Liver (tissue), 3 donors: ENCODE measurements around the gene GREB1L.

Experiments
- EGR1 ChIP-seq, 2 donors: IDR thresholded peaks; 2 replicates each; pipeline ENCODE4 v1.6.1; 2016 to 2018; ENCODE audit warnings: antibody characterized with exemption in 2 of 2, low read depth in 2 of 2
- GABPA ChIP-seq, 2 donors: IDR thresholded peaks in 1 of 2; conservative IDR thresholded peaks in 1 of 2; 2 replicates each; pipeline ENCODE4 v1.6.1; 2016; ENCODE audit warnings: antibody characterized with exemption in 2 of 2, mild to moderate bottlenecking in 1 of 2, moderate library complexity in 1 of 2
- HNF4G ChIP-seq: IDR thresholded peaks from 2 replicates; pipeline ENCODE4 v1.6.1; 2016; ENCODE audit warnings: antibody characterized with exemption
- RAD21 ChIP-seq, 2 donors: IDR thresholded peaks; 2 replicates each; pipeline ENCODE4 v1.6.1; 2016; ENCODE audit warnings: antibody characterized with exemption in 2 of 2, mild to moderate bottlenecking in 2 of 2
- YY1 ChIP-seq: IDR thresholded peaks from 2 replicates; pipeline ENCODE4 v1.6.1; 2016; ENCODE audit warnings: antibody characterized with exemption, mild to moderate bottlenecking
- TF ChIP-seq, protein P1 (sequence below): fragments of 150-350 bp; IDR thresholded peaks from 2 replicates; pipeline ENCODE4 v1.5.1; 2017; ENCODE audit warnings: improper control_type of control experiment, low read depth, low read length; ENCODE audit not compliant: missing input control
- TF ChIP-seq, protein P2 (sequence below): IDR thresholded peaks from 2 replicates; pipeline ENCODE4 v1.6.1; 2016; ENCODE audit warnings: antibody characterized with exemption
- TF ChIP-seq, protein P3 (sequence below): IDR thresholded peaks from 2 replicates; pipeline ENCODE4 v1.6.1; 2016; ENCODE audit warnings: antibody characterized with exemption
- TF ChIP-seq, protein P4 (sequence below): IDR thresholded peaks from 2 replicates; pipeline ENCODE4 v1.6.1; 2016; ENCODE audit warnings: antibody characterized with exemption, mild to moderate bottlenecking
- TF ChIP-seq, protein P5 (sequence below): IDR thresholded peaks from 2 replicates; pipeline ENCODE4 v1.6.1; 2016; ENCODE audit warnings: antibody characterized with exemption
- donor health status: healthy.
- donor health status: healthy.

DNA sequence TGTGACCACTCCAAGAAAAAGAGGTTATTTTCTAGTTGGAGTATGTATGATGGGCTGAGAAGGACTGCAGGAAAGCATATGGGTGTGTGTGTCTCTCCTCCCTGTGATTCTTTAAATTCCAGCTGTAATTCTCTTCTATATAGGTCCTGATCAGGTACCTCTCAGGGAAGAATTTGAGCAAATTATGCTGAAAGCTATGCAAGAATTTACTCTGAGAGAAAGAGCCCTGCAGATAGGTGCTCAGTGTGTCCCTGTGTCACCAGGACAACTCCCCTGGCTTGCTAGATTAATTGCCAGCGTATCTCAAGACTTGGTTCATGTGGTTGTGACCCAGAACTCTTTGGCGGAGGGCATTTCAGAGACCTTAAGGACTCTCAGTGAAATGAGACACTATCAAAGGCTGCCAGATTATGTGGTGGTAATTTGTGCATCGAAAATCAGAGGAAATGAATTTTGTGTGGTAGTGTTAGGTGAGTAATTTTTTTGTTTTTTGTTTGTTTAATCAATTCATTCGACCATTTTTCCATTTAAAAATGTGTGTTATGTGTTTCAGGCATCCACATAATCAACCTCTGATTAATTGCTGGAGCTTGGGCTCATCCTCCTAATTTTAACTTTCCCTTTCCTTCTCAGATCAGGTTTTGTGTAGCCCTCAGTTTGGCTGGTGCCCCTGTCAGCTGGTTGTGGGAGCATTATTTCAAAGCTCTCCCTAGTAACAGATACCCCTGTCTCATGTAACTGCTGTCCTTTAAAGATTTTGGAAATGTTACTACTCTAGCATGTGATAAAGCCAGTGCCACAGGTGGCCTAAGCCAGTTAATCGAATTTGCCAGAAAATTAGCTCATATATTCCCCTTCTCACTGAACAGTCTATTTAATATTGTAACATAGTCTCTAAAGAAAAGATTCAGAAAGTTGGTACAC, 207.6 kb downstream of the GREB1L start:
- TF ChIP-seq, protein P1, sequence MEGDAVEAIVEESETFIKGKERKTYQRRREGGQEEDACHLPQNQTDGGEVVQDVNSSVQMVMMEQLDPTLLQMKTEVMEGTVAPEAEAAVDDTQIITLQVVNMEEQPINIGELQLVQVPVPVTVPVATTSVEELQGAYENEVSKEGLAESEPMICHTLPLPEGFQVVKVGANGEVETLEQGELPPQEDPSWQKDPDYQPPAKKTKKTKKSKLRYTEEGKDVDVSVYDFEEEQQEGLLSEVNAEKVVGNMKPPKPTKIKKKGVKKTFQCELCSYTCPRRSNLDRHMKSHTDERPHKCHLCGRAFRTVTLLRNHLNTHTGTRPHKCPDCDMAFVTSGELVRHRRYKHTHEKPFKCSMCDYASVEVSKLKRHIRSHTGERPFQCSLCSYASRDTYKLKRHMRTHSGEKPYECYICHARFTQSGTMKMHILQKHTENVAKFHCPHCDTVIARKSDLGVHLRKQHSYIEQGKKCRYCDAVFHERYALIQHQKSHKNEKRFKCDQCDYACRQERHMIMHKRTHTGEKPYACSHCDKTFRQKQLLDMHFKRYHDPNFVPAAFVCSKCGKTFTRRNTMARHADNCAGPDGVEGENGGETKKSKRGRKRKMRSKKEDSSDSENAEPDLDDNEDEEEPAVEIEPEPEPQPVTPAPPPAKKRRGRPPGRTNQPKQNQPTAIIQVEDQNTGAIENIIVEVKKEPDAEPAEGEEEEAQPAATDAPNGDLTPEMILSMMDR, result no peak
- TF ChIP-seq, protein P2, sequence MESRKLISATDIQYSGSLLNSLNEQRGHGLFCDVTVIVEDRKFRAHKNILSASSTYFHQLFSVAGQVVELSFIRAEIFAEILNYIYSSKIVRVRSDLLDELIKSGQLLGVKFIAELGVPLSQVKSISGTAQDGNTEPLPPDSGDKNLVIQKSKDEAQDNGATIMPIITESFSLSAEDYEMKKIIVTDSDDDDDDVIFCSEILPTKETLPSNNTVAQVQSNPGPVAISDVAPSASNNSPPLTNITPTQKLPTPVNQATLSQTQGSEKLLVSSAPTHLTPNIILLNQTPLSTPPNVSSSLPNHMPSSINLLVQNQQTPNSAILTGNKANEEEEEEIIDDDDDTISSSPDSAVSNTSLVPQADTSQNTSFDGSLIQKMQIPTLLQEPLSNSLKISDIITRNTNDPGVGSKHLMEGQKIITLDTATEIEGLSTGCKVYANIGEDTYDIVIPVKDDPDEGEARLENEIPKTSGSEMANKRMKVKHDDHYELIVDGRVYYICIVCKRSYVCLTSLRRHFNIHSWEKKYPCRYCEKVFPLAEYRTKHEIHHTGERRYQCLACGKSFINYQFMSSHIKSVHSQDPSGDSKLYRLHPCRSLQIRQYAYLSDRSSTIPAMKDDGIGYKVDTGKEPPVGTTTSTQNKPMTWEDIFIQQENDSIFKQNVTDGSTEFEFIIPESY, result no peak
- TF ChIP-seq GABPA (IDR thresholded peaks at IDR 0.05 in 1 of 2, conservative IDR thresholded peaks at IDR 0.05 in 1 of 2), result no peak
- no peak for TF ChIP-seq EGR1 (IDR thresholded peaks at IDR 0.05; ENCODE audit: low read depth in 2 of 2)
- TF ChIP-seq YY1, result no peak
- no peak for TF ChIP-seq RAD21 (IDR thresholded peaks at IDR 0.05)
- TF ChIP-seq, protein P3, sequence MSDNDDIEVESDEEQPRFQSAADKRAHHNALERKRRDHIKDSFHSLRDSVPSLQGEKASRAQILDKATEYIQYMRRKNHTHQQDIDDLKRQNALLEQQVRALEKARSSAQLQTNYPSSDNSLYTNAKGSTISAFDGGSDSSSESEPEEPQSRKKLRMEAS, result no peak
- TF ChIP-seq, protein P4, sequence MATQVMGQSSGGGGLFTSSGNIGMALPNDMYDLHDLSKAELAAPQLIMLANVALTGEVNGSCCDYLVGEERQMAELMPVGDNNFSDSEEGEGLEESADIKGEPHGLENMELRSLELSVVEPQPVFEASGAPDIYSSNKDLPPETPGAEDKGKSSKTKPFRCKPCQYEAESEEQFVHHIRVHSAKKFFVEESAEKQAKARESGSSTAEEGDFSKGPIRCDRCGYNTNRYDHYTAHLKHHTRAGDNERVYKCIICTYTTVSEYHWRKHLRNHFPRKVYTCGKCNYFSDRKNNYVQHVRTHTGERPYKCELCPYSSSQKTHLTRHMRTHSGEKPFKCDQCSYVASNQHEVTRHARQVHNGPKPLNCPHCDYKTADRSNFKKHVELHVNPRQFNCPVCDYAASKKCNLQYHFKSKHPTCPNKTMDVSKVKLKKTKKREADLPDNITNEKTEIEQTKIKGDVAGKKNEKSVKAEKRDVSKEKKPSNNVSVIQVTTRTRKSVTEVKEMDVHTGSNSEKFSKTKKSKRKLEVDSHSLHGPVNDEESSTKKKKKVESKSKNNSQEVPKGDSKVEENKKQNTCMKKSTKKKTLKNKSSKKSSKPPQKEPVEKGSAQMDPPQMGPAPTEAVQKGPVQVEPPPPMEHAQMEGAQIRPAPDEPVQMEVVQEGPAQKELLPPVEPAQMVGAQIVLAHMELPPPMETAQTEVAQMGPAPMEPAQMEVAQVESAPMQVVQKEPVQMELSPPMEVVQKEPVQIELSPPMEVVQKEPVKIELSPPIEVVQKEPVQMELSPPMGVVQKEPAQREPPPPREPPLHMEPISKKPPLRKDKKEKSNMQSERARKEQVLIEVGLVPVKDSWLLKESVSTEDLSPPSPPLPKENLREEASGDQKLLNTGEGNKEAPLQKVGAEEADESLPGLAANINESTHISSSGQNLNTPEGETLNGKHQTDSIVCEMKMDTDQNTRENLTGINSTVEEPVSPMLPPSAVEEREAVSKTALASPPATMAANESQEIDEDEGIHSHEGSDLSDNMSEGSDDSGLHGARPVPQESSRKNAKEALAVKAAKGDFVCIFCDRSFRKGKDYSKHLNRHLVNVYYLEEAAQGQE, result no peak
- no peak for TF ChIP-seq HNF4G
- TF ChIP-seq, protein P5, sequence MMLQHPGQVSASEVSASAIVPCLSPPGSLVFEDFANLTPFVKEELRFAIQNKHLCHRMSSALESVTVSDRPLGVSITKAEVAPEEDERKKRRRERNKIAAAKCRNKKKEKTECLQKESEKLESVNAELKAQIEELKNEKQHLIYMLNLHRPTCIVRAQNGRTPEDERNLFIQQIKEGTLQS, result no peak
